HG03354 (cell line): ENCODE results near the gene BLVRB.
"Not testable (repeated sequence)": the region's sequence is repeated elsewhere in the genome, so short reads cannot be mapped to it uniquely, and the experiment has no call there.

Experiments
- ATAC-seq: cut with Tn5 transposase; IDR thresholded peaks from one replicate; pipeline ENCODE4 v1.9.1; 2021; ENCODE audit warnings: mild to moderate bottlenecking; ENCODE audit not compliant: unreplicated experiment, poor library complexity, severe bottlenecking

BLVRB gene

DNA sequence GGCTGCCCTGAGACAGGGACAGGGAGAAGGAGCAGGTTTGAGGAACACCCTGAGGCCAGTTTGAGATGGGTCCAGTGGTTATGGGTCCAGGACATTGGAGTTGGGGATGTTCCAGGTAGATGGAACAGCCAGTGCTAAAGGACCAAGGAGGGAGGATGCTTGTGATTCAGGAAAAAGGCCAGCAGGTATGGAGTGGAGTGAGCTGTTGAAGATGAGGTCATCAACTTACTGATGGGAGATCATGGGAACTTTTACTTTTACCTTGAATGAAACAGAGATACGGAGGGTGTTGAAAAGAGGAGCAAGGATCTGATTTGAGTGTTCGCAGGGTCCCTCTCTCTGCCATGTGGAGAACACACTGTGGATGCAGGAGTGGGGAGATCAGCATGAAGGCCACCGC, 26.7 kb upstream of the BLVRB start:
- ATAC-seq = no peak

DNA sequence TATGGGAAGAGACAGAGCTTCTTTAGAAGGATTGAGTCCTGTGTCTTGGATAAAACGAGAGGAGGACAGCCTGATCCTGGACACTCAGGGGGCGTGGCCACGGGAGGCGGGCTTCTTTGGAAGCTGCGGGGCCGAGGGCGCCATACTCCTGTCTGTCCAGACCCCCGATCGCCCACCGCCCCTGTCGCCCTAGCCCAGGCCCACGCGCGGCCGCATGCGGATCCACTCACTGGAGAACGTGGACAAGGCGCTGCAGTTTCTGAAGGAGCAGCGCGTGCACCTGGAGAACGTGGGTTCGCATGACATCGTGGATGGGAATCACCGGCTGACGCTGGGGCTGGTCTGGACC, 24.3 kb upstream of the BLVRB start:
- no peak for ATAC-seq

DNA sequence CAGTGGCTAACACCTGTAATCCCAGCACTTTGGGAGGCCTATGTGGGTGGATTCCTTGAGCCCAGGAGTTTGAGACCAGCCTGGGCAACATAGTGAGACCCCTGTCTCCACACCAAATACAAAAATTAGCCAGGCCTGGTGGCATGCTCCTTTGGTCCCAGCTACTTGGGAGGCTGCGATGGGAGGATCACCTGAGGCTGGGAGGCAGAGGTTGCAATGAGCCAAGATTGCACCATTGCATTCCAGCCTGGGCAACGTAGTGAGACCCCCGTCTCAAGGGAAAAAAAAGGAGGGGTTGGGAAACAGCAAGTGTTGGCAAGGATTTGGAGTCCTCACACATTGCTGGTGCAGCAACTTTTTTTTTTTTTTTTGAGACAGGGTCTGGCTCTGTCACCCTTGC, 20.5 kb upstream of the BLVRB start:
- ATAC-seq = no peak

GRCh38 chr19:40475878-40476644, 10.5 kb upstream of the BLVRB start:
- ATAC-seq = not testable (repeated sequence)

DNA sequence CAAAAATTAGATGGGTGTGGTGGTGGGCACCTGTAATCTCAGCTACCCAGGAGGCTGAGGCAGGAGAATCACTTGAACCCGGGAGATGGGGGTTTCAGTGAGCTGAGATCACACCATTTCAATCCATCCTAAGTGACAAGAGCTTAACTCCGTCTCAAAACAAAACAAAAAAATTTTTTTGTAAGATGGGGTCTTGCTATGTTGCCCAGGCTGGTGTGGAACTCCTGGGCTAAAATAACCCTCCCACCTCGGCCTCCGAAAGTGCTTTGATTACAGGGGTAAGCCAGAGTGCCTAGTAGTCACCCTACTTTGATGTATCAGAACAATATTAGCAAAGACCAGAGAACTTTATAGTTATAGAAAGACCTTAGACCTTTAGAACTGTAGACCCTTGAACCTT, 9.2 kb upstream of the BLVRB start:
- no peak for ATAC-seq

DNA sequence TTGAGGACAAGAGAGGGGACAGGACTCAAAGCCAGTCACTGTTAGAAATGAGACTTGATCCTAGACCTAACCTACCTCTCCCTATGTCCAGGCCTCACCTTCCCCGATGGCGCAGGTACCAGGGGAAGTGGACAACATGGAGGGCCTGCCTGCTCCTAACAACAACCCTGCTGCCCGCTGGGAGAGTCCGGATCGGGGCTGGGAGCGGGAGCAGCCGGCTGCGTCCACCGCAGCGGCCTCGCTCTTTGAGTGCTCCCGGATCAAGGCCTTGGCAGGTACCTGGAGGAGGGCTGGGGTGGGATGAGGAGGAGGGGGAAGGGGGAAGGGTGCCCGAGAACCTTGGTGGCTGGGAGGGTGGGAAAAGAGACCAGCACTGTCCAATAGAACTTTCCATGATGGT, 7.0 kb upstream of the BLVRB start:
- ATAC-seq = no peak

DNA sequence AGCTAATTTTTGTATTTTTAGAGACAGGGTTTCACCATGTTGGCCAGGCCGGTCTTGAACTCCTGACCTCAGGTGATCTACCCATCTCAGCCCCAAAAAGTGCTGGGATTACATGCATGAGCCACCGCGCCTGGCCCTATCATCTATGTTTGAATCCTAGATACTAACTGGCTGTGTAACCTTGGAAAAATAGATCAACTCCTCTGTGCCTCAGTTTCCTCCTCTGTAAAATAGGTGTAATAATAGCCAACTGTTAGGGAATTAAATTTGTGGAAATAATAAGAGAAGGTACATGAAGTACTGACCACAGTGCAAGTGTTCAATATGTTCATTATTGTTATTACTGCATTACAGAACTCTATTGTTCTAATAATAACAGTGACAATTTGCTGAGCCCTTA, 5.6 kb upstream of the BLVRB start:
- ATAC-seq = no peak

DNA sequence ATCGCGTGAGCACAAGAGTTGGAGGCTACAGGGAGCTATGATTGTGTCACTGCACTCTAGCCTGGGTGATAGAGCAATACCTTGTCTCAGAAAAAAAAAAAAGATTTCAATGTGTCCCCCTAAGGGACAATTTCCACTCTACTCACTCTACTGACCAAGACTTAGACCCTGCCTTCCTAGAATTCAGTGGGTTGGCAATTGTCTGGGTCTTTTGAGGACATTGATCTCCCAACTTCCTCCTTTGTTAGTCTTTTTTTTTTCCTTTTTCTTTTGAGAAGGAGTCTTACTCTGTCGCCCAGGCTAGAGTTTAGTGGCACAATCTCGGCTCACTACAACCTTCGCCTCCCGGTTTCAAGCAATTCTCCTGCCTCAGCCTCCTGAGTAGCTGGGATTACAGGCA, 3.5 kb upstream of the BLVRB start:
- ATAC-seq = no peak

- ATAC-seq = no peak
Observed at GRCh38 chr19:40466985-40467734, 1.6 kb upstream of the BLVRB start, which contains the start of gene SPTBN4. Gene SPTBN4, plus strand, starts transcription at chr19:40467001. Its CDS starts 5,621 bp downstream, at chr19:40472622.

GRCh38 chr19:40466219-40466984, 857 bp upstream of the BLVRB start:
- no peak for ATAC-seq

DNA sequence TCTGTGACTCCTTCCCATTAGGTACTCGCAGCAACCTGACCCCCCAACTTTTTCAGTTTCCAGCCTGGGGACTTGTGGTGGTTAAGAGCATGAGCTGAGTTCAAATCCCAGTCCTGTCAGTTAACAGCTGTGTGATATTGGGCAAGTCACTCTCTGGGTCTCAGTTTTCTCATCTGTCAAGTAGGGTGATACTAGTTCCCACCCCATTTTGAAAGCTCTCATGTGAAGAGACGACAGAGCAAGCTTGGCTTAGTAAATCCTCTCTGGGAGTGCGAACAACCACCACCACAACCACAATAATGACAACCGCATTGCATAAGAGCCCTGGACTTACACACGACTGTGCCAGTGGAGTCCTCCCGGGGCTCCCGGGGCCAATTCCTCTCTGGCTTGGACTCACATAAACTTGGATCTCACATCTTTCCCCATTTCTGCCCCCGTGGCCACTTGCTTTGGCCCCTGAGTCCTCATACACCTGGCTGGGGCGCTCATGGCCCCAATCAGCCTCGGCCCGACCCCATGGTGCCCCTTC, 454 bp downstream of the BLVRB start:
- ATAC-seq = no peak

- no peak for ATAC-seq
Observed at GRCh38 chr19:40464059-40465024, 1.2 kb downstream of the BLVRB start.

GRCh38 chr19:40463587-40464037, 1.9 kb downstream of the BLVRB start:
- ATAC-seq = not testable (repeated sequence)

GRCh38 chr19:40461669-40462221, 3.8 kb downstream of the BLVRB start:
- no peak for ATAC-seq

- ATAC-seq = no peak
Observed at GRCh38 chr19:40460185-40460584, 5.4 kb downstream of the BLVRB start.

GRCh38 chr19:40458597-40458974, 7.0 kb downstream of the BLVRB start:
- no peak for ATAC-seq

DNA sequence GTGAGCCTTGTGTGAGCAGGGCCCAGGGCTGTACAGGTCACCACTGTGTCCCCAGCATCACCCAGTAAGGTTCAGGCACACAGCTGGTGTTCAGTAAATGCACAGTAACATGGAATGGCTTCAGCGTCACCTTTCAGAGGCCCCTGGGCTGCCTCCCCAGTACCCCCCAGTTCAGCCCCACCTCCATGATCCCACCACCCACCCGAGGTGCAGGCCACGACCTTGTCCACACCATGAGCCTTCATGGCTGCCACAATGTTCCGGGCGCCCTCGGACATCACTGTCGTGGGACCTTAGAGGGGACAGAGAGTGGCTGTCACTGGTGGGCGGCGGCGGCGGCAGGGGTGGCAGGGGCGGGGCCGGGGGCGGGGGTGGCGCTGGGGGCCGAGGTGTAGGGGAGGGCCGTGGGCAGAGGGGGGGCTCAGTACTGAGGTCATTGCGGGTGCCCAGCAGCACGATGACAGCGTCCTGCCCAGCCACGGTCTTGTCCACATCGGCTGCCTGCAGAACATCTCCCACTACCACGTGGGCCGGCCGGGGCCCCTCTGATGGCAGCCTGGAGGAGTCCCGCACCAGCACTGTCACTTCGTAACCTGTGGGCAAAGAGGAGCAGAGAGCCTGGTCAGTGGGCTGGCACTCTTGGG, 7.5 kb downstream of the BLVRB start:
- ATAC-seq = no peak

DNA sequence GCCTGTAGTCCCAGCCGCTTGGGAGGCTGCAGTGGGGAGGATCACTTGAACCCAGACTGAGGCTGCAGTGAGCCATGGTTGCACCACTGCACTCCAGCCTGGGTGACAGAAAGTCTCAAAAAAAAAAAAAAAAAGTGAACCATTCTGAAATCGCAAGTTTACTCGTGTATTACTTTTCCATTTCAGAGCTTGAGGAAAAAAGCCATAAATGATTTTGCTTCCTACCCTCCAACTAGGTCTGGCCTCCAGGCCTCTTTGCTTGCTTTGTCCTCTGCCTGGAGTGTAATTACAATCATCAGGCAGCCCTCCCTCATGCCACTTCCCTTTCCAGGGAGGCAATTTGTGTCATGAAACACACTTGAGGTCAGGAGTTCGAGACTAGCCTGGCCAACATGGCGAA, 8.5 kb downstream of the BLVRB start:
- no peak for ATAC-seq
